GM15510 (cell line): Measurements from ENCODE around the gene MRTFB.

Source experiments
- POLR2A ChIP-seq: IDR thresholded peaks from 3 replicates; pipeline ENCODE4 v1.6.1; 2011; ENCODE audit warnings: borderline replicate concordance; ENCODE audit not compliant: insufficient read length; ENCODE audit errors: extremely low read depth

MRTFB gene

DNA sequence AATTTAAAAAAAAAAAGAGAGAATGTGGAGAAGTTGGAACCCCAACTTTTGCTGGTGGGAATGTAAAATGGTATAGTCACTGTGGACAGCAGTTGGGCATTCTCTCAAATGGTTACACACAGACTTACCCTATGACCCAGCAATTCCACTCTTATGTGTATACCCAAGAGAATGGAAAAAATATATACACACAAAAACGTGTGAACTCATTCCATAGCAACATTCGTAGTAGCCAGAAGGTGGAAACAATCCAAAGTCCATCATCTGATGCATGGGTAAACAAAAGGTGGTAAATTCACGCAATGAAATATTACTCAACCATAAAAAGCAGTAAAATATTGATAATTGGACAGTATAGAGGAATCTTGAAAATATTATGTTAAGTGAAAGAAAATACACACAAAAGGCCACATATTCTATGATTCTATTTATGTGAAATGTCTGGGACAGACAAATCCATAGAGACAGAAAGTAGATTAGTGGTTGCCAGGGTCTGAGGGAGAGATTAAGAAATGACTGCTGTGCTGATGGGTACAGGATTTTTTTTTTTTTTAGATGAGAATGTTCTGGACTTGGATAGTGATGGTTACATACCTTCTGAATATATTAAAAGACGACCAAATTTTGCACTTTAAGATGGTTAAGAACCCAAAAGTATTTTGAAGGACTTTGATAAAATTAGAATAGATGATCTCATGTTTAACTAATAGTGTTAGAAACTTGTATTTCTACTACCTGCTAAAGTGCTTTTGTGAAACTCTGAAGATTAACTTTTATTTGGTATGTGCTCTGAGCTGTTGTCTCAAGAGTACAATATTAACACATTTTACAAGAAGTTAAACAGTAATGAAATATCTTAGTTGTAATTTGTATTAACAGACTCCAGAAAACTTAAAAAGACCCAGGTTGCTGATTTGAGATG, 60.9 kb downstream of the MRTFB start:
- no peak for TF ChIP-seq POLR2A

DNA sequence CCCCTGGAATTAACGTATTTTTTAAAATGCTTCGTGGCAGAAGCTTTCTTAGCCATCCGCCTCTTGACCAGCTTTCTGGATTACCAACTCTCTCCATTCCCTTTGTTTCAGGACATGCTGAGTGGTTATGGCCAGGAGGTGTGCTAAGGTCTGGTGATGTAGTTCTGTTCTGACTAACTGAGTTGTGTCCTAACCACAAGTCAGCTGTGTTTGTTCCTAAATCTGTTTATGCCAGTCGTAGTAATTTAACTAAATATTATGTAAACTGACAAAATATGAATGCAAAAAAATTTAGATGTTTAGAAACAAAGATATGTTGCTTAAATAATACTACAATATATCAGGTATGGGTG, 61.6 kb downstream of the MRTFB start:
- no peak for TF ChIP-seq POLR2A

DNA sequence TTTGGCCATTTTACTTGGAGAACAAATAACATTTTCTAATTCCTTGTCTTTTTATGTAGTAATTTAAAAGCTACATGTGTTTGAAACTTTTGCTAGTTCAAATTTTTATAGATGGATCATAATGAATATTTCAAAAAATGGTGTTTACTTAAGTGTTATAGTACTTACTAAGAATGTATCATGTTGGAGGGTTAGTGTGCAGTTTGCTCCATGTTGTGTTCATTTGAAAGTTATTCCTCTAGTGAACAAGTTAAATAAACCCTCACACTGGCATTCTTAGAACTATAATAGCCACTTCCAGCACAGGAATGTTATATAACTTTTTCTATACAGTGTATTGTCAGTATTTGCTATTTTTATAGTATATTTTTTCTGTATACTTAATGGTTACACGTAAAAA, 62.8 kb downstream of the MRTFB start:
- no peak for TF ChIP-seq POLR2A

DNA sequence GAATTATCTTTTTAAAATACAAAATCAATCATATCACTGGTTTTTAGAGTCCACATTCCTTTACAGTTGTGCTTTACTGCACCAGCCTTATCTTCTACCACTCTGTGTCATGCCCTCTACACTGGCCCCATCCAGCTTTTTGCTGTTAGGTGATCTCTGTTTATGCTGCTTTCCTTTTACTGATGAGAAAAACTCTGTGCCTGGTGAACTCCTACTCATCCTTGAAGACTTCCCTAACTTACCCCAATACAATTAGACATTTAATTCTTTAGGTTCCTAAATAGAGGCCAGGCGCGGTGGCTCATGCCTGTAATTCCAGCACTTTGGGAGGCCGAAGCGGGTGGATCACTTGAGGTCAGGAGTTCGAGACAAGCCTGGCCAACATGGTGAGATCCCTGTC, 64.6 kb downstream of the MRTFB start:
- TF ChIP-seq POLR2A = no peak

DNA sequence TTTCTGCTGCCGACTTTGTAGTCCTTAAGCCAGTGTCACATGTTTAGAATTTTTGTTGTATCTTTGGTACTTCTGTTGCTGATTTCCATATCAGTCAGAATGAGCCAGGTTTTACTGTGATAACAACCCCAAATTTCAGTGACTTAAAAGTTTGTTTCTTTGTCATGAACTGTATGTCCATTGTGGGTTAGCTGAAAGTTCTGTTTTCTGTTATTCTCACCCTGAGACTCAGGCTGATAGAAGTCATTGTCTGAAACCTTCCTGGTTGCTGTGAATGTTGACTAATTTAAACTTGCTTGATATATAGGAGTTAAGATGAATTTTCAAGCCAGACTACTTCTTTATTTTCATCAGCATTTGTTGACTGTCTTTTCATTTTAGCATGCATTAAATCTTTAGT, 68.8 kb downstream of the MRTFB start:
- no peak for TF ChIP-seq POLR2A

DNA sequence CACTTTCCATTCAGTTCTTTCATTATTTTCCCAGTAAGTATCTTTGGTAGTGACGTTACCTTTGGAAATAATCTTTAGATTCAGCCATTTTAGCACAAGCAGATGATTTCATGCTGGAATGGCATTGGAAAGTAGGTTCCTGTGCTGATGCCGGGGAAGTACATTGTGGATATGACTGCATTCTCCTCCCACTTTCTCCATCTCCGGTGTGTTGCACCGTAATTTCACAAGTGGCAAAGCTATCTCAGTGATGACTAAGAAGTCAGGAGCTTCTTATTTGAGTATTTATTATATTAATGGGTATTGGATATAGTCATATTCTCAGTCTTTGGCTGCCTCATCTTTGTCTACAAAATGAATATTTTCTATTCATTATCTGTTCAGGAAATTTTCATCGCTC, 69.8 kb downstream of the MRTFB start:
- no peak for TF ChIP-seq POLR2A

DNA sequence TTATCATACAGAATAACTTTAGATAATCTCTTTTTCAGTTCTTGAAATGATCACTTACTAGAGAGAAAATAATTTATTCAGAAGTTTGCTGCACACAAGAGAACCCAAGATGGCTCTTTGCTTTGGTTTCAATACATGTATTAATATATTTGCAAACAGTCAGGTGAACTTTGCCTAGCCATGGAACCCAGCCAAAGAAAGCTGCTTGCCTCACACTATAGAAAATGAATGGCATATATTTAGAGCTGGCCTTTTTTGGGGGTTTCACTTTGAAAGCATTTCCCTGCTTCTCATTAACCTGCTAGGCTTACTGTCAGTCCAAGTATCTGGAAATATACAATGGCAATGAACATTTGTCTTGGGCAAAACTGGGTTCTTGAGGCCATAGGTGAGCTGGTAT, 75.3 kb downstream of the MRTFB start:
- TF ChIP-seq POLR2A = no peak

DNA sequence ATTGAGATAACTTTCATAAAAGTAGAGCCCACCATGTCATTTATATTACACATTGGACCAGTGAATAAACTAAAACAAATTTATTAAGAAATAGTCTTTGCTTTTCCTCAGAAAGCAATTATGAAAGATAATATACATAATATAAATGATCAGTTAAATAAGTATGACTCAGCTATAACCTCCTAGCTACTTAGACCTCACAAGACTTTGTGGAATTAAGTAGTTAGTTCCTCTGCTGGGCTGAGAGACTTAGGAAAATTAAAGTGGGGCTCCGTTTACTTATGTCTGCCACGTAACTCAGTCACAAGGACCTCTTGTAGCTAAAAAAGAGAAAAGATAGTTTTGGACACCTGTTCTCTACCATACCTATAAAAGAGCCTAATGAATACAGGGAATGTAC, 76.9 kb downstream of the MRTFB start:
- no peak for TF ChIP-seq POLR2A

DNA sequence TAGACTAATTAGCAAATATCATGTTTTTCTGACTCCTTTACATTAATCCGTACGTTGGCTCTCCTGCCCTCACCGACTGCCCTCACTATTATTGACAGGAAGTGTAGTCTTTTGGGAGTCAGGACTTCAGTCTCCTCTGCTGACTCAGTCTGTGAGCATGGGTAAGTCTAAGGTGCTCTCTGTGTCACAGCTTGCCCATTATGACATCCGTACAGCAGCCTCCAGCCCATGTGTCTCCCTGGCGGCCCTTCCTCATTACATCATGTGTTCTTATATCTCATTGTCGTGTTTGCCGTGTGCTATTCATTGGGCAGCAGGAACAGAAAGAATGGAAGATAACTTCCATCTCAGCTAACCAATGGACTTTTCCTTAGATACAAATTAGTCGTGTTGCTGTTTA, 77.5 kb downstream of the MRTFB start:
- TF ChIP-seq POLR2A = no peak

DNA sequence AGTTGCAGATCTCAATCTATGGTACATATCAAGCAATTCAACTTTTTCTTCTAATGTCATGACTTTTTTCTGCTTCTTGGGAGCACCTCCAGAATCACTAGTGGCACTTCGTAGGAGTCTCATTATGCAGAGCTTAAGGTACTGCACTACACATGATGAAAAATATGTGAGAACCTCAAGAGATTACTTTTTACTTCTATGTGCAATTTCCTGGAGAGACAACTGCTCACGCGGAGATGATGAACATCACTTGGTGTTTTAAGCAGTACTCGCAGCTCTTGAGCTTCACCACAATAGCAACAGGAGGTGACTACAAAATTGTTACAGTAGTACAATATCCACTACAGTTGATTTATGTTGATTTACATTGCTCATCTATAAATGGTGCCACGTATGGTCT, 79.7 kb downstream of the MRTFB start:
- TF ChIP-seq POLR2A = no peak

DNA sequence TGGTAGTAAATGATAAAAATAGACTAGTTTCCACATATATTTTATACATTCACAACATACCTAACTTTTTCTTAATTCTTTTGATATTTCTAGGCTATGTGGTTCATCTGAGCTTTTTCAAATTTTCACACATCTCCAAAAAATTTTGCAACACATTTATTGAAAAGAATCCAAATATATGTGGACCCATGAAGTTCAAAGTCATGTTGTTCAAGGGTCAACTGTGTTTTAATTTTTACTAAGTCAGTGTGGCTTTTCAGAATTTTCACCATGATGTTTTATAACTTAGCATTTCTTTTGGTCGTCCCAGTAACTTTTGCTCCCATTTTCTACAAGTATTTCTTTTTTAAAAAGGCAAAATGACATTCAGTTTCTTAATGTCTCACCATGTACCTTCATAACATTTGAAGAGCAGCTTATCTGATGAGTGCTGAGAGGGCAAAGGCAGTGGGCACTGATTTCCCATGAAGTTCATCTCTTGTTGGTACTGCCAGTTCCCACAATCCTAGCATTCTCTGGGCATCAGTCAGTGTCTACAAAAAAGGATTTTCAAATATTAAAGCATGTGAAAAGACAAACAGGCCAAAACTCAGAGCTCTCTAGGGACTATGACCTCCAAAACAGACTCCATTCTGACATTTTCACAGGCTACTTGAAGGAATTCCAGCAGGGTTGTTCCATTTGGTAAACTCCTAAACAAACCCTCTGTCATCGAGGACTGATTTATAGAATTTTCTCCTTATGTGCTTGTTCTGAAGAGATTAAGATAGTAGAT, 80.3 kb downstream of the MRTFB start:
- no peak for TF ChIP-seq POLR2A

DNA sequence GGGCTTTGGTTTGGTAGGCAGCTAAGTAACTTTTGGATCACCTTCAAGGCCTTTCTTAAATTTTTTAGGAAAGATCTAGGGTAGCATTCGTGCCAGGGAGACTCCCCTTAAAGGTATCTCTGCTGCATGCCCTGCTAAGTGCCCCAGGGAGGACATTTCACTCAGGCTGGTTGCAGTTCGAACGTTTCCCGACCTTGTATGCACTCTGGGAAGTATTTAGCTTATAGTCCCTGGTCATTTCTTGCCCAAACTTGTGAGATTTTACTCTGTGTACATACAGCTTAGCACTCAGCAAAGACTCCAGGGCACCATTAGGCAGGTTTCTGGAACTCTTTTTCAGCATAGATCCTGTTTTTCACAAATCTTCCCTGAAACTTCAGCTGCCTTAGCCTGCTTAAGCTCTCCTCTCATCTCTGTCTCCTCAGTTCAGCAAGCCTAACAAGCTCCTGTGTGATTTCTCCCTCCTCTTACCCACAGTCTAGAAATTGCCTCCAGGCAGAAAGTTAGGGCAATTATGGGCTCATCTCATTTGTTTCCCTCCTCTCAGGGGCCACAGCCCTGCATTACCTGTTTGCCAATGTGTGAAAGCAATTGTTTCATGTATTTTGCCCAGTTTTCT, 84.6 kb downstream of the MRTFB start:
- TF ChIP-seq POLR2A = no peak

DNA sequence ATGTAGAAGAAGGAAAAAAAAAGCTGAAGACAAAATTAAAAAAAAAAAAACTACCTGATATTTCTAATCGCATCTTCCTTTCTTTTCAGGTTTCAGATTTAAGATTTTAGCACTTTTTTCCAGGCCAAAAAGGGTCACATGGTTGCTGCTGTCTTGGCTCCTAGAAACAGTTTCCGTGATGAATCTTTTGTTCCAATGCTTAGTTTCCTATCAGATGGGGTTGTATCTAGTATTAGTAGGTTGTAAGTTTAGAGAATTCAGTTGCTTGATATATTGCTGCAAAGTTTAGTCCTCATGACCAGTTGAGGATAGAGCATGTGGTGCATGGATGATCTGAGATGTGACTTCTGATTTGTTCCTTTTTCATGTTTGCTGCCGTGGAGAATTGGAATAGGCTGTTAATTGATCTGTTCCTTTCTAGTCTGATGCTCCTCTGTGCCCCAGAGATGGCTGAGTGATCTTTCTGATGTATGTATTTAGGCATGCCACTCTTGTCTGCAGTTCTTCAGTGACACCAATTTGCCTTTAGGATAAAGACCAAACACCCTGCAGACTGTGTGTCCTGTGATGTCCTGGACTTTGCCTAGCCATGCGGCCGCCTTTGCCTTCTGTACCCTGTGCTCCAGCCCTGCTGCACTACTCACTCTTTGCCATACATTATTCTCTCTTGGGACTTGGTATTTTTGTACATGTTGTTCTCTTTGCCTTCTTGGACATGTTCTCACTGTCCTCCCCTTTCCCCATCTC, 94.0 kb downstream of the MRTFB start:
- TF ChIP-seq POLR2A = no peak

DNA sequence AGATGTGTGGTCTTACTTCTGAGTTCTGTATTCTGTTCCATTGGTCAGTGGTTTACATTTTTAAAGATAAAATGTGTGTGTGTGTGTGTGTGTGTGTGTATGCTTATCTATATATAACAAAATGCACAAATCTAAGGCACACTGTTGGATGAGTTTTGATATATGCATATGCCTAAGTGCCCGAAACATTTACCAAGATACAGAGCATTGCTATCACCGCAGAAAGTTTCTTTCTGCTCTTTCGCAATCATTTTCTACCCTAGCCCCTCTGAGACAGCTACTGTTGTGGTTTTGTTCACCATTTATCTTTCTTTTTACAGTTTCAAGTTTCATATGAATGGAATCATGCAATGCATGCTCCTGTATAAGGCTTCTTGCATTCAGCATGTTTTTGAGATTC, 97.0 kb downstream of the MRTFB start:
- TF ChIP-seq POLR2A = no peak

DNA sequence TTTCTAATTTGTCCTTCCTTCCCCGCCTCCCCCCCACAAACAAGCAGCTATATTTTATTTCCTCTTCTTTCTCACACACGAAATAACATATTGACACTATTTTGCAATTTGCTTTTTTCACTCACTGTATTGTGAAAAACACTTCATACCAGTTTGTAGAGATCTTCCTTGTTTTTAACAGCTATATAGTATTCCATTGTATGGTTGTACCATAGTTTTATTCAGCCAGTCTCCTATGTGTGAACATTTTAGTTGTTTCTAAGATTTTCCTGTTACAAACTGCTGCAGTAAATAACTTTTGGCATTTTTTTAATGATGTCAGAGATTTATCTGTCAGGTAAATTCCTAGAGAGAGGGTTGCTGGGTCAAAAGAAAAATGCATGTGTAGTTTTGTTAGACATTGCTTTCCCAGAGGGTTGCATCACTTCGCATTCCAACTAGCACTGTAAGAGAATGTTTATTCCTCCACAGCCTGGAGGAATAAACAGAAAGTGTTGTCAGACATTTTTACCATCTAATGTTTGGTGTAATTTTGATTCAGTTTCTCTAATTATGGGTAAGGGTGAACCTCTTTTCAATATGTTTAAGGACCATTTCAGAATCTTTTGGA, 101.2 kb downstream of the MRTFB start:
- no peak for TF ChIP-seq POLR2A

DNA sequence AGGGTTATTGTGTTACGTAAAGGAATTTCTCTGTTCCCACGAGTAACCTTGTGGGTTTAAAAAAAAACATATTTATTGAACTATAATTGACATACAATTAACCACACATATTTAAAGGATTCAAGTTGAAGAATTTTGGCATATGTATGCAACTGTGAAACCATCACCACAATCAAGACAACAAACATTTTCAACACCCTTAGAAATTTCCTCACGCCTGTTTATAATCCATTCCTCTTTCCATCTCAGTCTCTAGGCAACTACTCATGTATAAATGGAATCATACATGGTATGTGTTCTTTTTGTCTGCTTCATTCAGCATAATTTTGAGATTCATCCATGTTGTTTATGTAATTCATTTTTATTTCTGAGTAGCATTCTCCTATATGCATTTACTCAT, 104.0 kb downstream of the MRTFB start:
- TF ChIP-seq POLR2A = no peak

DNA sequence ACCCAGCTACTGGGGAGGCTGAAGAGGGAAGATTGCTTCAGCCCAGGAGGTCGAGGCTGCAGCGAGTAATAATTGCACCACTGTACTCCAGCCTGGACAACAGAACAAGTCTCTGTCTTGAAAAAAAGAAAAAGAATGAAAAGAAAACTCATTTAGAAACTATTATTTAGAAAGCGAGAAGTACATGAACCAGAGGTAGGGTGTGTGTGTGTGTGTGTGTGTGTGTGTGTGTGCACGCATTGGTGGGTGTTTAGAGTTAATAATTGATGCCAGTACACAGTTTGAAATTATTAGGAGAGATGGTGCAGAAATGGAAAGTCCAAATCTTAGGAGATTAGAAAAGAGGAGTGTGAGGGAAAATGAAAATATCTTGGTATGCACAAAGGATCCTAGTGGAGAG, 106.6 kb downstream of the MRTFB start:
- TF ChIP-seq POLR2A = no peak
